ENCODE results near the gene CLDN15. TPM values are rescaled to one million over a fixed set of nuclear protein-coding genes. Genes with fewer than 3 reads are reported as not detected.

Gene CLDN15
- total RNA-seq, 1 experiment from 2014 or later, result 9.1 TPM

DNA sequence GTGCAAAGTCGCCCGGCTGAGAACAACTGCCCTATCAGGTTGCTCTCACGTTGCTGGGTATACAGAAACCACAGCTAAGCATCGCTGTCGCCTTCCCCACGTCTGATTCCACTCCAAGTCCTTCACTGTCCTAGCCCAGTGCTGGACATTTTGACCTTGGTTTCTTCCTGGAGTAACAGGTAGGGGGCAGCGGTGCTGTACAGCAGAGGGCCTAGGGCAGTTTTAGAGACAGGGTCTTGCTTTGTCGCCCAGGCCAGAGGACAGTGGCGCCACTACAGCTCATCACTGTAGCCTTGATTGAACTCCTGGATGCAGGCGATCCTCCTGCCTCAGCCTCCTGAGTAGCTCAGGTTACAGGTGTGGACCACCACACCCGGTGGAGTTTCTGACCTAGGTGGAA lies 2.6 kb downstream of the CLDN15 start:
- intact Hi-C loops (cut with micrococcal nuclease; ENCODE audit: unreplicated experiment), result no loop called here
- ChIA-PET POLR2A (no interaction called here), CTCF (interaction anchor here (1.3 to 3.7 kb wide), 2 partner anchors 9 to 17 kb away, joined by 4 to 29 read pairs; partner anchors contain the start of genes FIS1, PLOD3 and ZNHIT1)
- no TSS peak for BruUV-seq (replicated peaks)
- Mint-ChIP-seq H3K4me3 (ENCODE audit: unreplicated experiment) (peak overlapping the region; percentile 44), H3K9me3 (ENCODE audit: unreplicated experiment) (no peaks in the 10 kb centered on the region), H3K27me3 (ENCODE audit: insufficient read depth, unreplicated experiment) (no peaks in the 10 kb centered on the region), H3K4me1 (ENCODE audit: low read depth, unreplicated experiment) (peaks cover 26% of the 10 kb centered on the region), H3K27ac (ENCODE audit: unreplicated experiment) (no peak overlapping the region), H3K36me3 (ENCODE audit: insufficient read depth, unreplicated experiment) (peaks cover 37% of the 10 kb centered on the region)
- peak in 1 of 2 experiments; percentile 41 for DNase-seq
- Histone ChIP-seq H3K4me3 (ENCODE audit: low read depth, low read length) (no peak overlapping the region), H3K36me3 (ENCODE audit: control insufficient read depth, insufficient read depth, low read length) (no peaks in the 10 kb centered on the region), H3K9me3 (no peaks in the 10 kb centered on the region), H3K4me1 (peaks cover 21% of the 10 kb centered on the region), H3K27me3 (replicated peaks; ENCODE audit: control insufficient read depth, insufficient read depth, low read length) (no peaks in the 10 kb centered on the region)
- TF ChIP-seq, protein P1, sequence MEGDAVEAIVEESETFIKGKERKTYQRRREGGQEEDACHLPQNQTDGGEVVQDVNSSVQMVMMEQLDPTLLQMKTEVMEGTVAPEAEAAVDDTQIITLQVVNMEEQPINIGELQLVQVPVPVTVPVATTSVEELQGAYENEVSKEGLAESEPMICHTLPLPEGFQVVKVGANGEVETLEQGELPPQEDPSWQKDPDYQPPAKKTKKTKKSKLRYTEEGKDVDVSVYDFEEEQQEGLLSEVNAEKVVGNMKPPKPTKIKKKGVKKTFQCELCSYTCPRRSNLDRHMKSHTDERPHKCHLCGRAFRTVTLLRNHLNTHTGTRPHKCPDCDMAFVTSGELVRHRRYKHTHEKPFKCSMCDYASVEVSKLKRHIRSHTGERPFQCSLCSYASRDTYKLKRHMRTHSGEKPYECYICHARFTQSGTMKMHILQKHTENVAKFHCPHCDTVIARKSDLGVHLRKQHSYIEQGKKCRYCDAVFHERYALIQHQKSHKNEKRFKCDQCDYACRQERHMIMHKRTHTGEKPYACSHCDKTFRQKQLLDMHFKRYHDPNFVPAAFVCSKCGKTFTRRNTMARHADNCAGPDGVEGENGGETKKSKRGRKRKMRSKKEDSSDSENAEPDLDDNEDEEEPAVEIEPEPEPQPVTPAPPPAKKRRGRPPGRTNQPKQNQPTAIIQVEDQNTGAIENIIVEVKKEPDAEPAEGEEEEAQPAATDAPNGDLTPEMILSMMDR (IDR thresholded peaks at IDR 0.05; ENCODE audit: insufficient read depth in 1 of 2, low read depth in 1 of 2, low read length in 1 of 2, severe bottlenecking in 1 of 2, unreplicated experiment in 1 of 2), result peak; percentile 17 to 23

DNA sequence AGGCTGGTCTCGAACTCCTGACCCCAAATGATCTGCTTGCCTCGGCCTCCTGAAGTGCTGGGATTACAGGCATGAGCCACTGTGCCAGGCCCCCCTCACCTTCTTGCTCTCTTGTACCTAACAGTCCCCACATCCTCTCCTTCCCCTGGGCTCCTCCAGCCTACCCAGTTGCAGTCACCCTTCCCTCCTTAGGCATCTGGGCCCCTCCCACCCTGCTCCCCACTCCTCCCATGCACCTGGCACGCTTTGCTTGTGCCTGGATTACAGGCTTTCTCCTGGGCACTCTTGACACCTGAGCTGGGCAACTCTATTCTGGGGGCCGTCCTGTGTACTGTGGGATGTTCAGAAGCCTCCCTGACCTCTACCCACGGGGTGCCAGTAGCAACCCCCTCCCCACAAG lies 3.0 kb downstream of the CLDN15 start:
- POLR2A ChIA-PET, result no interaction called here
- intact Hi-C loops (cut with micrococcal nuclease; ENCODE audit: unreplicated experiment), result no loop called here
- no peaks in the 10 kb centered on the region for H3K27me3 Mint-ChIP-seq (ENCODE audit: insufficient read depth, unreplicated experiment)
- Histone ChIP-seq H3K36me3 (ENCODE audit: control insufficient read depth, insufficient read depth, low read length) (no peaks in the 10 kb centered on the region), H3K4me1 (peaks cover 21% of the 10 kb centered on the region), H3K4me3 (ENCODE audit: low read depth, low read length) (no peak overlapping the region), H3K9me3 (no peaks in the 10 kb centered on the region), H3K27me3 (replicated peaks; ENCODE audit: control insufficient read depth, insufficient read depth, low read length) (no peaks in the 10 kb centered on the region)
- H3K4me3 Mint-ChIP-seq (ENCODE audit: unreplicated experiment), result peak overlapping the region; percentile 44
- no TSS peak for BruUV-seq (replicated peaks)
- no peak for DNase-seq
- H3K4me1 Mint-ChIP-seq (ENCODE audit: low read depth, unreplicated experiment), result peaks cover 26% of the 10 kb centered on the region
- TF ChIP-seq, protein P1 (IDR thresholded peaks at IDR 0.05; ENCODE audit: insufficient read depth in 1 of 2, low read depth in 1 of 2, low read length in 1 of 2, severe bottlenecking in 1 of 2, unreplicated experiment in 1 of 2), result no peak
- H3K9me3 Mint-ChIP-seq (ENCODE audit: unreplicated experiment), result no peaks in the 10 kb centered on the region
- CTCF ChIA-PET, result interaction anchor here (1.3 to 3.7 kb wide), 2 partner anchors 10 to 17 kb away, joined by 4 to 29 read pairs; partner anchors contain the start of genes FIS1, PLOD3 and ZNHIT1
- H3K36me3 Mint-ChIP-seq (ENCODE audit: insufficient read depth, unreplicated experiment), result peaks cover 37% of the 10 kb centered on the region
- no peak overlapping the region for H3K27ac Mint-ChIP-seq (ENCODE audit: unreplicated experiment)

DNA sequence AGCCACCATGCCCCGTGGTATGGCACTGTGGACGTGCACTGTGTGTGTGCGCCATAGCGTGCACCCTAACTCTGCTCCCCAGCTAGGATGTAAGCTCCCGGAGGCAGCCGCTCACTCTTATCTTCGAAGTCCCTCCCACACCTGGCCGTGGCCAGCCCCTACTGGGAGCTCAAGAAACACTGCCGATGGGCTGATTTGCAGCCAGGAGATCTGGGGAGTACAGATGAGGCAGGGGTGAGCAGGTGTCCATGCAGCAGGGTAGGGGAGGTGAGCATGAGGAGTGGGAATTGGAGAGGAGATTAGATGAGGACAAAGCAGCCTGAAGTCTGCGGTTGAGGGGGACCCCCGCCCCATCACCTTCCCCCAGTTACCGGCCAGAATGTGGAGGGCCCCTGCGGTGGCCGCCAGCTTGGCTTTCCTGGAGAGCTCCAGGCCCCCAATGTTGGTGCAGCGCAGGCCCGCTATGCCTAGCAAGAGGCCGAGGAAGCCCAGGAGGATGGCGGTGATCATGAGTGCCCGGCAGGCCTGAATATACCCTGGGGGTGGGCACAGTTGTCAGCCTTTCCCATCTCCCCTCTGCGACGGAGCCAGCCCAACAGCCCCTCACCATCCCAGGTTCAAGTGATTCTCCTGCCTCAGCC lies 3.6 kb downstream of the CLDN15 start:
- no peaks in the 10 kb centered on the region for H3K27me3 ChIP-seq (replicated peaks; ENCODE audit: control insufficient read depth, insufficient read depth, low read length)
- no peaks in the 10 kb centered on the region for H3K36me3 ChIP-seq (ENCODE audit: control insufficient read depth, insufficient read depth, low read length)
- H3K27me3 Mint-ChIP-seq (ENCODE audit: insufficient read depth, unreplicated experiment), result no peaks in the 10 kb centered on the region
- H3K4me1 ChIP-seq, result peaks cover 21% of the 10 kb centered on the region
- peaks cover 26% of the 10 kb centered on the region for H3K4me1 Mint-ChIP-seq (ENCODE audit: low read depth, unreplicated experiment)
- no peaks in the 10 kb centered on the region for H3K9me3 ChIP-seq
- DNase-seq, result no peak
- POLR2A ChIA-PET, result interaction anchor here (0.5 kb wide), 1 partner anchor 15 kb away, joined by 10 read pairs; no protein-coding TSS in a partner anchor
- CTCF ChIA-PET, result interaction anchor here (3.7 kb wide), 1 partner anchor 10 kb away, joined by 29 read pairs; the partner anchor contains the start of gene FIS1
- H3K27ac Mint-ChIP-seq (ENCODE audit: unreplicated experiment), result peak overlapping the region; percentile 34
- H3K4me3 Mint-ChIP-seq (ENCODE audit: unreplicated experiment), result no peak overlapping the region
- TF ChIP-seq, protein P1 (IDR thresholded peaks at IDR 0.05; ENCODE audit: insufficient read depth in 1 of 2, low read depth in 1 of 2, low read length in 1 of 2, severe bottlenecking in 1 of 2, unreplicated experiment in 1 of 2), result no peak
- no TSS peak for BruUV-seq (replicated peaks)
- intact Hi-C loops (cut with micrococcal nuclease; ENCODE audit: unreplicated experiment), result no loop called here
- peaks cover 37% of the 10 kb centered on the region for H3K36me3 Mint-ChIP-seq (ENCODE audit: insufficient read depth, unreplicated experiment)
- H3K4me3 ChIP-seq (ENCODE audit: low read depth, low read length), result no peak overlapping the region
- no peaks in the 10 kb centered on the region for H3K9me3 Mint-ChIP-seq (ENCODE audit: unreplicated experiment)

Data from Caco-2 (cell line).